NCI-H1048 (cell line): Measurements from ENCODE around the gene SLMAP.

Experiments
- DNase-seq: peaks from one replicate; lab custom pipeline; 2025; lab: John Stamatoyannopoulos, UW

The SLMAP gene

DNA sequence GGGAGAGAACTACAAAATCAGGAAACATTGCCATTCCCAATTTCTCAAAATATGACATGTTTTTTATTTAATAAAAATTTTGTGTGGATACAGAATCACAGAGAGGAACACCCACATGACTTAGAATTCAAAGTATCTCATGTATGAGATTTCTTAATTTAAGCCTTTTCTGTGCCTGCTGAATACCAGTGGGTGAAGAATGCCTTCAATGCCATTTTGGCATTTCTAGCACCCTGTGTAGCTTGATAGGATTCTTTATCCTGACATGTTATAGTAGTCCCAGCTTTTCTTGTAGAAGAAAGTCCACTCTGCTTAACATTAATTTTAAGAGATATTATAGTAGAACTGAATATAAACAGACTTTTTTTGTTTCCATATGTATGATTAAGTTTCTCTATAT lies 3.1 kb upstream of the SLMAP start:
- DNase-seq: no peak

DNA sequence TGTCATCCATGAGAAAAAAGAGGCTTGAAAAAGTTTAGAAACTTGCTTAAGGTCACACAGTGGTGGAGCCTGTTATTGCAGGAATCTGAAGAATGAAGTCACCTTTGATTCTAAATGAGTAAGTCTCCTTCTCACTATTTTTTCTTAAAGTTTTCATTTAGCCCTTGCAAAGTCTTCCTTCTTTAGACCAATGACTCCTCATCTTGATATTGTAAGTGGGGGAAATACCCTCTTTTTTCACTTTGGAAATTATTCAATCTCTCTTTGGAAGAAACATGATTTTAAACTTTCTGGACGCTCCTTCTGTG lies 787 bp upstream of the SLMAP start:
- DNase-seq: no peak

DNA sequence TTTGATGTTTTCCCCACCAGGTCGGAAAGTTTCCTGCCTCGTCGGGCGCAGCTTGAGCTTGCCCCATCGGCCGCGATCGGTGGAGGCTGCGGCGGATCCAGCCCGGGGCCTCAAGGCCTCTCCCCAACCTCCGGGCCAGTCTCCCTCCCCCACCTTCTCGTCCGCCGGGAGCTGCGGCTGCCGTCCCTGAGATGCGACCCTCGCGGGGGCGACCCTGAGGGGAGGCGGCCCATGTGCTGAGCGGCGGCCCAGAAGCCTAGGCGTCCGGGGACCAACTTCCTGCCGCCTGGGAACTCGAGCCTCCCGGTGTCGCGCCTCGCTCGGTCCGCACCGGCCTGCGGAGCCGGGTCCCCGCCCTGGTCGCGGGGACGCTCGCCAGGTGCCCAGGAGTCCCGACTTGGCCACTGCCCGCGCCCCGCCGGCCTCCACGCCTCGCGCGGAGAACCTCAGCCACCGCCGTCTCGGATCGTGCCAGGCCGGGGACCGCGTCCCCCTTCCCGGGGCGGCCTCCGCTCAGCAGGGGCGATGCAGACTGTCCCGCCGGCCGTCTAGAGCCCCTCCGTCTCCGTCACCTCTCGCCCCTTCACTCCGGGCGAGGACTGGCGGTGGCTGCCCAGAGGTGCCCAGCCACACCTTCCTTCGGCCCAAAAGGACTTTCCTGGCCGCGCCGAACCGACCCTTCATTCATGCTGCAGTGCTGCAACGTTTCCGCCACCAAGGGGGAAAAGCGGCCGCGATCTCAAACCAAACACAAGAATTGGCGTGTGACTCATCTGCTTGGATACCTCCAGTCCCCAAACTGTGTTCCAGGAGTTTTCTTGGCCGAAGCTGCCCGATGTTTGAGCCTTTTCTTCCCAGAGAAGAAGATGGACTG lies 656 bp downstream of the SLMAP start:
- DNase-seq: no peak

DNA sequence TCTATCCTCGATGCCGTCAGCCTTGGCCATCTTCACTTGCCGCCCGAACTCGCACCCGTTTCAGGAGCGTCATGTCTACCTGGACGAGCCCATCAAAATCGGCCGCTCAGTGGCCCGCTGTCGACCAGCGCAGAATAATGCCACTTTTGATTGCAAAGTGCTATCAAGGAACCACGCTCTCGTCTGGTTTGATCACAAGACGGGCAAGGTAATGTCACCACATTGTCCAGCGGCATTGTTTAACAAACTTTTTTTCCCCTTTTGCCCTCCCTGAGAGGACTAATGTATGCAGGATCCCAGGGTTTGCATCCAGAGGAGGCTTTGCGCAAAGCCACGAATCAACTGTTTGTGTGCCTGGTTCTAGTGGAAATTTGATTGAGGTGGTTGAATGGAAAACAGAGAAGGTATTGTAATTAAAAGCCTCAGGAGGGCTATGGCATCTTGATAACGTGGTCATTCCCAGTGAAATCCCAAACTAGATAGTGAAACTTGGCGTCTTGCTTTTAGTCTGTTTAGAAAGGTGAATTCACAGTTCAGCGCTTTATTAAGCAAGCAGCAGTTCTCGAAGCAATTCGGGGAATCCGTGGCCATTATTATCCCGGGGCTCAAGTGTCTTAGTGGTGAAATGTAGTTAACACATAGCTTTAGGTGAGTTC lies 1.7 kb downstream of the SLMAP start:
- no peak for DNase-seq

DNA sequence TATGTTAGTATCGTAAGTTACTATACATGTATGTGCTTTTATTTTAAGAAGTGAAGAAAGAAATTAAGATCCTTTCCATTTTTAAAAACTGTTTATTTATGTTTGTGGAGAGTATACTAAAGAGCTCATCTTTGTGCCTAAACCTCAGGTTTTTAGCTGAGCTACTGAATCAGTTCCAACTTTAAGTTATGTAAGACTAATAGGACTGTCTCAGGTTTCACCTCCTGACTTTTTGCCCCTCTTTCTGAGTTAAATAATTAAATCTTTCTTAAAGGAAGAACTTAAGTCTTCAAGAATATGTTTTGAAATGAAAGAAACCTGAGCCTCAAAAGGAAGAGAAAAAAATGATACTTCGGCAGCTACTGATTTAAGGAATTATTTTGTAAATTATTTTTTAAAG lies 2.6 kb downstream of the SLMAP start:
- DNase-seq: no peak

DNA sequence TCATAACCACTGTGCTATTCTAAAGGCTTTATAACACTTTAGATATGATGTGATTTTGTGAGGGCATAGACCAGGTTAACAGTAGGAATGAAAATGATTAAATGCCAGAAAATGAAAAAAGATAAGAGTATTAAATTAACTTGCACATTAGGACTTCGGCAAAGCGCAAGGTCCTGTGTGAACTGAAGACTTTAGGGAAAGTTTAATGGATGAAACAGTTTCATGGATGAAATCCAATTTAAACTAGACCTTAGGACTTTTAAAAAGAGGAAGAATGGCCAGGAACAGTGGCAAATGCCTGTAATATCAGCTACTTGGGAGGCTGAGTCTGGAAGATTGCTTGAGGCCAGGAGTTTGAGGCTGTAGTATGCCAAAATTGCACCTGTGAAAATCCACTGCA lies 8.7 kb downstream of the SLMAP start:
- no peak for DNase-seq

DNA sequence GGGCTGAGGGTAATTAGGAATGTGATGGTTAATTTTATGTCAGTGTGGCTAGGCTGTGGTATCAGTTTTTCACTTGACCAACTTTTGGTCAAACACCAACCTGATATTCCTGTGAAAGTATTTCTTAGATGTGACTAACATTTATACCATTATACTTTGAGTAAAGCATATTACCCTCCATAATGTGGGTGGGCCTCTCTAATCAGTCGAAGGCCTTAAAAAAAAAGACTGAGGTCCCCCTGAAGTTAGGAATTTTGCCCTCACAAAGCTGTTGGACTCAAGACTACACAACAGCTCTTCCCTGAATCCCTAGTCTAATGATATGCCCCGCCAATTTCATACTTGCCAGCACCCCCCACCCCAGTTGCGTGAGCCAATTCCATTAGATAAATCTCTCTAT lies 12.5 kb downstream of the SLMAP start:
- DNase-seq: no peak

DNA sequence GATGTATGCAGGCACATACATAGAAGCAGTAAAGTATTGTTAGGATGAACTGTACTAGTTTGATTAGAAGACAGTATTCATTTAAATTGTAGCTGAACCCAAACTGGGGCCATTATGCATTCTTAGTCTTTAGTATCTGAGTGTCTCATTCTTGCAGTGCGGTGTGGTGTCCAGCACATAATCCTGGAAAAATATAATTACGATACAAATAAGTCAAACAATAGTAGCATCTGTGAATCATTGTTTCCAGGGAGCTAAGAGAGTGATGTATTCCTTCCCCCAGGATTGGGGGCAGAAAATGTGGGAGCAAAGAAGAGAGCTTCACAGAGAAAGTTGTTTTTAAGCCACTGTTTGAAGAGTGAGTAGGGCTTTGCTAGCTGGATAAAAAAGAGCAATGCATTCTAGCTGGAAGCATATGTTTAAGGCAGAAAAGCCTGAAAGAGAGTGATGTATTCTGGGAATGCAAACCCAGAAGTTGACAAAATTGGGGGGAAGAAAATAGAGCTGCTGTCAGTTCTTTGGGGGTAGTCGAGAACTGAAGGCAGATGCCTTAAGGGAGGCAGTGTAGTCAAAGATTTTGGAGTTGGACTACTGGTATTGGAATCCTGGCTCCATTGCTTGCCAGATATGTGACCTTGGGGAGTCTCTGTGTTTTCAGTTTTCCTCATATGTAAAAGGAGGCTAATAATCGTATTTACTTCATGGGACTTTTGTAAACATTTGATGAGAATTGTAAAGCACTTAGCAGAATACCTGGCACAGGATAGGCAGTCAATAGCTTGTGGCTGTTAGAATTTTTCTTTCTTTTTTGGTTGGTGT lies 14.1 kb downstream of the SLMAP start:
- no peak for DNase-seq

DNA sequence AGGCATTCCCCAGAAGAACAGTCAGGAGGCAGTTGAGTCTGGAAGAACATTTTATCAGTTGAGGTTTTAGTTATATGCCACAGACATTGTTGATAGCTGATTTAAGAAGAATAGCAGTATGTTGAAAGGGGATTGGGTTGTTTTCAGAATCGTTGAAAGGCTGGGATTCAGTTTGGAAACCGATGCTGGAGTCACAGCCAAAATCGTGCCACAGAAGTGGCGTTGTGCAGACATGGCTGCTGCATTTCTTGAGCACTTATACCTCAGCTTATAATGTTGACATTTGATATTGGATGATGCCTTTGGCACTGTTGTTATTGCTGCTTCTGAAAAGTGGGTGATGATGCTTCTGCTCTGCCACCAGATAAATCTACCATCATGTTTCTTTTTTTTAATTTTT lies 16.1 kb downstream of the SLMAP start:
- DNase-seq: no peak

DNA sequence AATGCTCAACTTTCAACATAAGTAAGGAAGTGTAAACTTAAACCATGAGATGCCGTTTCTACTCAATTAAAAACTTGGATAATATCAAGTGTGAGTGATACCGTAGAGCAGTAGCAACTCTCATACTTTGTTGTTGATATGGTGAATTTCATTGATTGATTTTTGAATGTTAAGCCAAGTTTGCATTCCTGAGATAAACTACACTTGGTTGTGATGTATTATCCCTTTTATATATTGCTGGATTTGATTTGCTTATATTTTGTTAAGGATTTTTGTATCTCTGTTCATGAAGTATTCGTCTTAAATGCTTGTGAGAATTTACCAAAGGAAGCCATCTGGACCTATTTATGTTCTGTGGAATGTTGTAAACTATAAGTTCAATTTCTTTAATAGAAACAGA lies 21.7 kb downstream of the SLMAP start:
- no peak for DNase-seq

DNA sequence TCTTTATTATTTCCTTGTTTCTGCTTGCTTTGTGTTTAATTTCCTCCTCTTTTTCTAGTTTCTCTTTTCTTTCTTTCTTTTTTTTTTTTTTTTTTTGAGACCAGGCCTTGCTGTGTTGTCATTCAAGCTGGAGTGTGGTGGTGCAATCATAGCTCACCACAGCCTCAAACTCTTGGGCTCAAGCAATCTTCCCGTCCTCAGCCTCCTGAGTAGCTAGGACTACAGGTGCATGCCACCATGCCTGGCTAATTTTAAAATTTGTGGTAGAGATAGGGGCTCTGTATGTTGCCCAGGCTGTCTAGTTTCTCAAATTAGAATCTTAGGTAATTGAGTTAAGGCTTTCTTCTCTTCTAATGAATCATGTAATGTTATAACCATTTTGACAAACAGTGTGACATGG lies 22.4 kb downstream of the SLMAP start:
- DNase-seq: no peak

DNA sequence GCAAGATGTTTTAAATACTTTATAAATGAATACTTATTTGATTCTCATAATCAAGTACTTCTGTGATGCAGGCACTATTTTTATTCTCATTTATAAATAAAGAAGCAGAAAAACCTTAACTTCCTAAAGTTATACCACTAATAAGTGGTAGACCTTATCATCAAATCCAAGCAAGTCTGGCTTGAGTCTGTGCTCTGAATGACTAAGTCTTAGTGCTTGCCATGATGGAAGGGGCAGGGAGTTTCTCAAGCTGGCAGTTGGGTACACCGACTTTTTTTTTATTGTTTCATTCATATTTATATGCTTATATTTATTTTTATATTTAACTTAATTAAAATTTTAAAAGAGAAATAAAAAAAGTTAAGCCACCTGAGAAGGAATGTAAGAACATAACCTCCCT lies 23.6 kb downstream of the SLMAP start:
- DNase-seq: no peak

DNA sequence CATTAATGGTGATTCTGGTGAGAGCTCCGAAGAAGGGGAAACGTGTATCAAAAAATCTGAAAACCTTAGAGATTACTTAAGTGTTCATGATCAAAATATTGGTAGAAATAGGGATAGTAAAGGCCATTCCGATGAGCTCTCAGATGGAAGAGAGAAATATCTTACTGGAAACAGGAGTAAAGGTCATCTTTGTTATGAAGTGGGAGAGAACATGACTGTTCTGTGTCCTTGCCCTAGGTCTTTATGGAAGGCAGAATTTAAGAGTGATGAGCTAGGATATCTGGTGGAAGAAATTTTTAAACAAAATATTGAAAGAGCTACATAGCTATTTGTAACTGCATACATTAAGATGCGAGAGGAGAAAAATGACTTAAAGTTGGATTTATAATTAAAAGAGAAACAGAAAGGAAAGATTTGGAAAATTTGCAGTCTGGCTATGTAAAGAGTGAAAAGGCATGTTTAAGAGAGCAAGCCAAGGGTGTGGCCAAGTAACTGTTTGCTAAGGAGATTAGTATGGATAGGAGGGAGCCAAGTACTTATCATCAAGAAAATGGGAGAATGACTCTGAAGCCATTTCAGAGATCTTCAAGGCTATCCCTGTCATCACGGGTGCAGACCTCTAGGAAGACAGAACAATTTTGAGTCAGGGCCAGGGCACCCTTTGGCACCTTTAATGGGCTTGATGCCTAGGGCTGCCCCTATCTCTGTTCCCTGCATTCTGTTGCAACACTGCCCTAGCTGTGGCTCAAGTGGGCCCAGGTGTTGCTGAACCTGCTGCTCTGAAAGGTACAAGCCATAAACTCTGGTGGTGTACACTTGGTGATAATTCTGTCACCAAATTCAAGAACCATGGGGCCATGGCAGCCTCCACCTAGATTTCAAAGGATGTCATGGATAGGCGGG lies 27.3 kb downstream of the SLMAP start:
- no peak for DNase-seq

DNA sequence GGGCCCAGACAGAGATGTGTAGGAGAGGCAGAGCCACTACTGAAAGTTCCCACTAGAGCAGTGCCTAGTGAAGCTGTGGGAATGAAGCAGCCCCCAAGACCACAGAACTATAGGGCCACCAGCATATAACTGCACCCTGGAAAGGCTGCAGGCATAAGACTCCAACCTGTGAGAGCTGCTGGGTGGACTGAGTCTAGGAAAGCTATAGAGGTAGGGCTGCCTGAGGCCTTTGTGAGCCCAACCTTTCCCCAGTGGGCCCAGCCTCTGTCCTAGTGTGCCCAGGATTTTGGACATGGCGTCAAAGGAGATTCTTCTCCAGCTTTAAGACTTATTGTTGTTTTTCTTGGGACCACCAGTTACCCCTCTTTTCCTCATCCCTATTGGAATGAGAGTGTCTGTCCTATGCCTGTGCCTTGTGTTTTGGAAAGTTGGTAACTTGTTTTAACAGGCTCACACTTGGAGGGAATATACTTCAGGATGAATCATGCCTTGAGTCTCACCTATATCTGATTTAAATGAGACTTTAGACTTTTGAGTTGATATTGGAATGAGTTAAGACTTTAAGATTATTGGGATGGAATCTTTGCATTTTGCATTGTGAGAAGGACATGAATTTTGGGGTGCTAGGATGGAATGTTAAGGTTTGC lies 28.1 kb downstream of the SLMAP start:
- no peak for DNase-seq

DNA sequence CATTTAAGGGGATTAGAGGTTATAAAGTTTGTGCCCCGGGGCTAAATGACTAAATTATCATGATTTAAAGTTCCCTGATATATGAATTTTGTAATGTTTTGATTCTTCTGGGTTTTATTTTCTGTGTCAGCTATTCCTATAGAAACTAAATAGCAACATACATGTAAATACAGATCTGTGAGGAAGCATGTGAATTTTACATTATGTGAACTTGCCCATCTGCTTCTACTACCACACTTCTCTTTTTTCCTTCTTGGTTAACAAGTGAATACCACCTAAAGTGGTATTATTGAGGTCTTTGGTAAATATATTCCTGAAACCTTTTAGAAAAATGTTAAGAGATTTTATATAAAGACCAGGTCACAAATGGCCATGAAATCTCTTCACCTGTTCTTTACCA lies 29.3 kb downstream of the SLMAP start:
- DNase-seq: no peak

DNA sequence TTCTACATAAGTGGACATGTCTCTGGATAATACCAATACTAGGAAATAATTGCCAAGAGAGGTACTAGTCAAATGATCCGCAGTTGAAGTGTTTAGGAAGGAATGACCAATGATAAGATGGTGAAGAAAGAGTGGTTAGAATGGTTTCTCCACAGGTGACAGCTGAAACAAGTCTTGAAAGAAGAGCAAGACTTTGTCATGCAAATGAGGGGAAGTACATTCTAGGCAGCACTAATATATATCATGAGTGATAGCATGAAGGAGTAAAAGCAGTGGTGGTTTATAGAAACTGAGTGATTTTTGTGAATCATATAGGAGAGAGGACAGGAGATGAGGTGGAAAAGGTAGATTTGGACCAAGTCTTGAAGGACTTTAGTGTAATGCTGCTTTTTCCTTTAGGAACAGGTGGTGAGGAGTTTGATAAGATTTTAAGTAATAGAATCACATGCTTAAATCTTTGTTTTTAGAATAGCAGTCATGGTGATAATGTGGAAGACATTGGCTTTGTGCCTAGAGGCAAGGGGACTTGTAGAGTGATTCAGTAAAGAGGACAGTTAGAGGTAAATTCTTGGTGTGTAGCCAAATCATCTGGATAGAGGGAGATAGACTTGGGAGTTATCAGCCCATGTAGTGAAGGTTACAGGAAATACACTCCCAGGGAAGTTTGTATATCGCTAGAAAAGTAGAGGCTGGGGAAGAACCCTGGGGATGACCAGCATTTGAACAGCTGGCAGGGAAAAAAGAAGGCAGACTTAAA lies 31.9 kb downstream of the SLMAP start:
- no peak for DNase-seq

DNA sequence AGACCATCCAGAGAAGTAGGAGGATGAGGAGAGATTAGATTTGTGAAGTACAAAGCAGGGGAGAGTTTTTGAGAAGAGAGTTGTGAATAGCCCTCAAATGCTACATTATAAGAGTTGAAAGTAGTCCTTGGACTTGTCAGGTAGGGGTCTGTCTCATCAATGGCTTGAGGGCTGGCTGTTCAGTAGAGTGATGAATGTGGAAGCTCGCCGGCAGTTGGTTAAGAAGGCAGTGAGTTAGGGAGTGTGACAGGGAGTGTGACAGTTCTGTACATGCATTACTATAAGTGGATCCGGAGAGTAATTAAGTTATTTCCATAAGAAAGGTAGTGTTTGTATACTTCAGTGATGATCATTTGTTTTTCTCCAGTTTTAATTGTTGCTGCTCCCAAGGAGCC lies 32.5 kb downstream of the SLMAP start:
- DNase-seq: no peak

DNA sequence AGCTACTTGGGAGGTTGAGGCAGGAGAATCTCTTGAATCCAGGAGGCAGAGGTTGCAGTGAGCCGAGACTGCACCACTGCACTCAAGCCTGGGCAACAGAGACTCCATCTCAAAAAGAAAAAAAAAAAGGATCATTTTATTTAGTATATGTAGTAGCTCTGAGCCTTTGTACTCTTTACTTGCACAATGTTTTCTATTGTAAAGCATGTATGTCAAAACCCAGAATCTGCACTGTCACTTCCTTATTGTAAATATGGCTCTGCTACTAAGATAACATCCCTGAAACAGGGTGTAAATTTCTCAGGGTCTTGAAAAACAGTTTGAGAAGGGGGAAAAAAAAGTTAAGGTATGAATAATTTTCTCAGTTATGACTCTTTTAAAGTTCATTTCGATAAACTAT lies 35.1 kb downstream of the SLMAP start:
- no peak for DNase-seq

DNA sequence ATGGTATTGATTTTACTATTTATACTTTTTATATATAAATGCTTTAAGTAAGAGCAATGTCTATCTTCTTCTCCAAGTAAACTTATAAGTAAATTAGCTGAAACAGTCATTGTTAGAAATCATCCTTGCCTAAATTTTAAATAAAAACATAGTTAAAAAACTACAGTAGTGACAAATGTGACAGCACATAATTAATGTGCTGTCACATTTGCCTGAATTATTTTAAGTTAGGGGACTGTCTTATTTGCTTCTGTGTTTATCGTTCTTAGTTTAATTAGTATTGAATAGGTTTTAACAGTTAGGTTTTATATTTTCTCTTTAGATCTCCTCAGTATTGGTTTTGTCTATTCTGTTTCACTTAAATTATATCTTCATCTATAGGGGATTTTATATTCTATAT lies 36.1 kb downstream of the SLMAP start:
- DNase-seq: no peak

DNA sequence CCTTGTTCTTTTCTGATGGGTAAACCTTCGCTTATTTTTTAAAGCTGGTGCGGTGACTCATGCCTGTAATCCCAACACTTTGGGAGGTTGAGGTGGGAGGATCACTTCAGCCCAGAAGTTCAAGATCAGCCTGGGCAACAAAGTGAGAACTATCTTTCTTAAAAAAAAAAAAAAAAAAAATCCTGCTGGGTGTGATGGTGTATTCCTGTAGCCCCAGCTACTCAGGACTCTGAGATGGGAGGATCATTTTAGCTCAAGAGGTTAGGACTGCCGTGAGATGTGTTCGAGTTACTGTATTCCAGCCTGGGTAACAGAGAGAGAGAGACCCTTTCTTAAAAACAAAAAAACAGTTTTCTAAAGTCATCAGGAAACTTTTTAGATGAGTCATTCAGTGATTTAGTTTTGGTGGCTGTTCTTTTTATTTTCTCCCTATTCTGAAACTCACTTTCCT lies 37.7 kb downstream of the SLMAP start:
- DNase-seq: no peak

DNA sequence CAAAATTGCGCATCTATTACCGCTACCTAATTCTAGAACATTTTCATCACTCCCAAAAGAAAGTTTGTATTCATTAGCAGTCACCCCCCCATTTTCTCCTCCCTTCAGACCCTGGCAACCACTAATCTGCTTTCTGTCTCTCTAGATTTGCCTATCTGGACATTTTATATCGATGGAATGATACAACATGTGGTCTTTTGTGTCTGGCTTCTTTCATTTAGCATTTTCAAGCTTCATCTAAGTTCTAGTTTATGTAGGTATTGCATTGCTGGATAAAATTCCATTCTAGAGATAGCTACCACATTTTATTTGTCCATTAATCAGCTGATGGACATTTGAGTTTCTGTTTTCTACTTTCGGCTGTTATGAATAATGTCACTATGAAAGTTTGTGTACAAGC lies 38.4 kb downstream of the SLMAP start:
- no peak for DNase-seq
